Measurements from ENCODE around the gene UTP20.

UTP20 gene

DNA sequence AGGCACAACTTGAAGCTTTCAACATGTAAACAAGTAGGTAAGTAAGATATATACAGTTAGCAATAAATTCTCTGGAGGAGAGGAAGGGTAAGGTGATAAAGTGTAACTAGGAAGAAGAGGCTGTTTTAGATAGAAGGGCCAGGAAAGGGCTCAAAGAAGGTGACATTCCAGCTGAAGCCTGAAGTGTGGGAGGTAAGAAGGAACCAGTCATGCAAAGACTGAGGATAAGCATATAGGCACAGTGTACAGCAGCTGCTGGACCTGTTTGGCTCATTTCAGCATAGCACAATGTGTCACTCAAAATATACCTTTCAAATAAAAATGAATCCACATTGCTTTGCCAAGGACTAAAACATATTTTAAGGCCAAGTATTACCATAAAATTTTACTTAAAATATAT, 156.2 kb downstream of the UTP20 start:
- DNase-seq (ENCODE audit: low read depth in 2 of 2), result no peak

All from activated CD8-positive, alpha-beta memory T cell treated with anti-CD3 and anti-CD28 coated beads for 4 hours (primary cell).